ENCODE results near the gene MYH14. TPM values are rescaled to one million over a fixed set of nuclear protein-coding genes. Genes with fewer than 3 reads are reported as not detected.

The MYH14 gene
- total RNA-seq, 1 experiment from 2014 or later: not detected

- no peak for DNase-seq (ENCODE audit: low read depth)
Measured at GRCh38 chr19:50192463-50193211, 10.8 kb upstream of the MYH14 start.

- DNase-seq (ENCODE audit: low read depth): no peak
Measured at GRCh38 chr19:50195224-50195623, 8.2 kb upstream of the MYH14 start.

GRCh38 chr19:50196322-50196932, 7.0 kb upstream of the MYH14 start:
- DNase-seq (ENCODE audit: low read depth): no peak

- DNase-seq (ENCODE audit: low read depth): no peak
Measured at GRCh38 chr19:50197348-50197747, 6.1 kb upstream of the MYH14 start.

GRCh38 chr19:50198431-50199258, 4.8 kb upstream of the MYH14 start:
- no peak for DNase-seq (ENCODE audit: low read depth)

GRCh38 chr19:50199259-50199555, 4.2 kb upstream of the MYH14 start:
- DNase-seq (ENCODE audit: low read depth): no peak

GRCh38 chr19:50202386-50202785, 1.0 kb upstream of the MYH14 start:
- DNase-seq (ENCODE audit: low read depth): no peak

GRCh38 chr19:50202962-50203280, 501 bp upstream of the MYH14 start:
- DNase-seq (ENCODE audit: low read depth): no peak

- DNase-seq (ENCODE audit: low read depth): no peak
Measured at GRCh38 chr19:50204081-50204428, 633 bp downstream of the MYH14 start.

- DNase-seq (ENCODE audit: low read depth): no peak
Measured at GRCh38 chr19:50204811-50205675, 1.6 kb downstream of the MYH14 start.

GRCh38 chr19:50205681-50206138, 2.3 kb downstream of the MYH14 start:
- no peak for DNase-seq (ENCODE audit: low read depth)

- no peak for DNase-seq (ENCODE audit: low read depth)
Measured at GRCh38 chr19:50206191-50206590, 2.8 kb downstream of the MYH14 start.

GRCh38 chr19:50207730-50208129, 4.3 kb downstream of the MYH14 start:
- no peak for DNase-seq (ENCODE audit: low read depth)

GRCh38 chr19:50209131-50209530, 5.7 kb downstream of the MYH14 start:
- DNase-seq (ENCODE audit: low read depth): no peak

GRCh38 chr19:50210425-50210824, 7.0 kb downstream of the MYH14 start:
- no peak for DNase-seq (ENCODE audit: low read depth)

GRCh38 chr19:50213925-50214324, 10.5 kb downstream of the MYH14 start:
- DNase-seq (ENCODE audit: low read depth): no peak

- DNase-seq (ENCODE audit: low read depth): no peak
Measured at GRCh38 chr19:50214699-50215543, 11.5 kb downstream of the MYH14 start.

GRCh38 chr19:50215820-50216219, 12.4 kb downstream of the MYH14 start:
- no peak for DNase-seq (ENCODE audit: low read depth)

- no peak for DNase-seq (ENCODE audit: low read depth)
Measured at GRCh38 chr19:50221087-50221486, 17.7 kb downstream of the MYH14 start.

GRCh38 chr19:50222691-50223438, 19.4 kb downstream of the MYH14 start:
- DNase-seq (ENCODE audit: low read depth): no peak

GRCh38 chr19:50223439-50223716, 20.0 kb downstream of the MYH14 start:
- no peak for DNase-seq (ENCODE audit: low read depth)
